BJ (cell line): Measurements from ENCODE around the gene DCP2. TPM values are rescaled to one million over a fixed set of nuclear protein-coding genes. Genes with fewer than 3 reads are reported as not detected.

Experiments used
- CTCF ChIA-PET: fragments of 350-600 bp; formaldehyde crosslinking; extraction: SDS; loops from one replicate; lab custom pipeline; 2021; ENCODE audit warnings: antibody characterized with exemption, inconsistent platforms; lab: Yijun Ruan, JAX
- POLR2A ChIA-PET: fragments of 300-600 bp; sonication (Branson Sonifier 250); formaldehyde crosslinking; extraction: SDS; loops from one replicate; lab custom pipeline; 2021; ENCODE audit warnings: antibody characterized with exemption; lab: Charles Lee
- DNase-seq: peaks from one replicate; pipeline ENCODE4 v3.0.0-alpha.2; 2011; ENCODE audit warnings: low read depth
- H3K27me3 ChIP-seq: 2 replicates; pipeline ENCODE4 v1.6.0; 2011; ENCODE audit warnings: low read length; ENCODE audit not compliant: control insufficient read depth, insufficient read depth
- H3K36me3 ChIP-seq: 2 replicates; pipeline ENCODE4 v1.5.1; 2011; ENCODE audit warnings: low read length; ENCODE audit not compliant: control insufficient read depth, insufficient read depth
- H3K4me3 ChIP-seq: 2 replicates; pipeline ENCODE4 v1.5.1; 2011; ENCODE audit warnings: low read depth, mild to moderate bottlenecking, control low read depth, low read length
- polyA plus RNA-seq: library from polyadenylated mRNA; depleted of rRNA; stranded (reverse); fragments of >200 nt; gene quantifications from 2 replicates; pipeline ENCODE4 v1.2.3, GENCODE V29; 2011
- TF ChIP-seq, protein P1 (sequence below): IDR thresholded peaks from 2 replicates; pipeline ENCODE4 v1.5.1; 2011; ENCODE audit warnings: low read depth, mild to moderate bottlenecking, control low read depth, inconsistent platforms, low read length, moderate library complexity; ENCODE audit not compliant: insufficient read depth

The DCP2 gene
- polyA plus RNA-seq, 1 experiment: 6.4 TPM

DNA sequence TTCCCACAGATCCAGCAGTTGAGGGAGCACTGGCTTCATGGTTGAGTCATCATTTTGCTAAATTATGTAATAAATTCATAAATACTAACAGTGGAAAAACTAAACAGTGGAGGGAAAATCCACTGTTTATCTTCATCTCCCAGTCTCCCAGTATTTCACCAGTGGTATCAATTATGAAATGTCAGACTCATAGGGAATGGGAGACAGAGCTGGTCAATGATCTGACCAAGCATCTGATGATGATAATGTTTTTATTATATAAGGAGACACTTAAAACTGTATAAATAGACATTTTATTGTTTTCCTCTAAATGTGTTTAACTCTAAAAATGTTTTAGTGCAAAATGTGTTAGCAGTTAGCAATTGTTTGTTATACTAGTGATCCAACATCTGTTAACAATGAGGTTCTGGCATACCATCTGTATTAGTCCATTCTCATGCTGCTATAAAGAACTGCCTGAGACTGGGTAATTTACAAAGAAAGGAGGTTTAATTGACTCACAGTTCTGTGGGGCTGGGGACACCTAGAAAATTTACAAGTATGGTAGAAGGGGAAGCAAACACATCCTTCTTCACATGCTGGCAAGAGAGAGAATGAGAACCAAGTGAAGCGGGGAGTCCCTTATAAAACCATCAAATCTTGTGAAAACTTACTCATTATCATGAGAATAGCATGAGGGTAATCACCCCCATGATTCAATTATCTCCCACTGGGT lies 42.8 kb upstream of the DCP2 start:
- H3K36me3 ChIP-seq: no peaks in the 10 kb centered on the region
- peak; percentile 85 for DNase-seq
- no peak overlapping the region for H3K4me3 ChIP-seq
- CTCF ChIA-PET: no interaction called here
- TF ChIP-seq, protein P1, sequence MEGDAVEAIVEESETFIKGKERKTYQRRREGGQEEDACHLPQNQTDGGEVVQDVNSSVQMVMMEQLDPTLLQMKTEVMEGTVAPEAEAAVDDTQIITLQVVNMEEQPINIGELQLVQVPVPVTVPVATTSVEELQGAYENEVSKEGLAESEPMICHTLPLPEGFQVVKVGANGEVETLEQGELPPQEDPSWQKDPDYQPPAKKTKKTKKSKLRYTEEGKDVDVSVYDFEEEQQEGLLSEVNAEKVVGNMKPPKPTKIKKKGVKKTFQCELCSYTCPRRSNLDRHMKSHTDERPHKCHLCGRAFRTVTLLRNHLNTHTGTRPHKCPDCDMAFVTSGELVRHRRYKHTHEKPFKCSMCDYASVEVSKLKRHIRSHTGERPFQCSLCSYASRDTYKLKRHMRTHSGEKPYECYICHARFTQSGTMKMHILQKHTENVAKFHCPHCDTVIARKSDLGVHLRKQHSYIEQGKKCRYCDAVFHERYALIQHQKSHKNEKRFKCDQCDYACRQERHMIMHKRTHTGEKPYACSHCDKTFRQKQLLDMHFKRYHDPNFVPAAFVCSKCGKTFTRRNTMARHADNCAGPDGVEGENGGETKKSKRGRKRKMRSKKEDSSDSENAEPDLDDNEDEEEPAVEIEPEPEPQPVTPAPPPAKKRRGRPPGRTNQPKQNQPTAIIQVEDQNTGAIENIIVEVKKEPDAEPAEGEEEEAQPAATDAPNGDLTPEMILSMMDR: no peak
- POLR2A ChIA-PET: interaction anchor here (1.0 kb wide), 1 partner anchor 25 kb away, joined by 3 read pairs; no protein-coding TSS in a partner anchor
- peaks cover 4% of the 10 kb centered on the region for H3K27me3 ChIP-seq

DNA sequence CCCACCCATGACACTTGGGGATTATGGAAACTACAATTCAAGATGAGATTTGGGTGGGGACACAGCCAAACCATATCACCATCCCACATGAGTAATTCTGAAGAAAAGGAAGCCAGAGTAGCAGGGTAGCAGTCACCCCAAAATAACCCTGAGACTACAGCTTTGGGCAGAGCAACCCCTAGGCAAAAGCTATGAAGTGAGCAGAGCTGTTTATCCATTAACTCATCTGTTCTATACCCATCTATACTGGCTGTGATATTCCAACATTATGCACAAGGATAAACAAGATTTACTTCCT lies 42.3 kb upstream of the DCP2 start:
- TF ChIP-seq, protein P1: no peak
- DNase-seq: no peak
- Histone ChIP-seq H3K4me3 (no peak overlapping the region), H3K27me3 (peaks cover 4% of the 10 kb centered on the region), H3K36me3 (no peaks in the 10 kb centered on the region)
- POLR2A ChIA-PET: interaction anchor here (1.0 kb wide), 1 partner anchor 24 kb away, joined by 3 read pairs; no protein-coding TSS in a partner anchor
- CTCF ChIA-PET: interaction anchor here (0.7 kb wide), 2 partner anchors 11 to 280 kb away, joined by 3 read pairs; no protein-coding TSS in a partner anchor

DNA sequence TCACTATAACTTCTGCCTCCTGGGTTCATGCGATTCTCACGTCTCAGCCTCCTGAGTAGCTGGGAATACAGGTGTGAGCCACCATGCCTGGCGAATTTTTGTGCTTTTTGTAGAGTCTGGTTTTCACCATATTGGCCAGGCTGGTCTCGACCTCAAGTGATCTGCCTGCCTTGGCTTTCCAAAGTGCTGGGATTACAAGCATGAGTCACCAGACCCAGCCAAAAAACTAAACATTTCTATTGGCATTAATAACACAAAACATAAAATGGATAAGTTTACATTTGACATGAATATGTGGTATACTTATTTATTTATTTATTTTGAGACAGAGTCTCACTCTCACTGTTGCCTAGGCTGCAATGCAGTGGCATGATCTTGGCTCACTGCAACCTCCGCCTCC lies 40.9 kb upstream of the DCP2 start:
- TF ChIP-seq, protein P1: no peak
- CTCF ChIA-PET: interaction anchor here (0.6 kb wide), 1 partner anchor 11 kb away, joined by 3 read pairs; no protein-coding TSS in a partner anchor
- POLR2A ChIA-PET: no interaction called here
- Histone ChIP-seq H3K4me3 (no peak overlapping the region), H3K27me3 (peaks cover 4% of the 10 kb centered on the region), H3K36me3 (no peaks in the 10 kb centered on the region)
- no peak for DNase-seq

DNA sequence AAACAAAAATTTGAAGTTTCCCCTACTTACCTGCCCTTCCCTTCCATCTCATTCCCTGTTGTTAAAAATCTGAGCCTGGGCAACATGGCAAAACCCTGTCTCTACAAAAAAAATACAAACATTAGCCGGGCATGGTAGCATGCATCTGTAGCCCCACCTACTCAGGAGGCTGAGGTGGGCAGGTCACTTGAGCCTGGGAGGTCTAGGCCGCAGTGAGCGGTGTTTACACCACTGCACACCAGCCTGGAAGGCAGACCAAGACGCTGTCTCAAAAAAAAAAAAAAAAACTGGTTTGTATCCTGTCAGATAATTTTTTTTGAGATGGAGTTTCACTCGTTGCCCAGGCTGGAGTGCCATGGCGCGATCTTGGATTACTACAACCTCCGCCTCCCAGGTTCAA lies 38.3 kb upstream of the DCP2 start:
- CTCF ChIA-PET: no interaction called here
- TF ChIP-seq, protein P1: no peak
- H3K4me3 ChIP-seq: no peak overlapping the region
- H3K27me3 ChIP-seq: peaks cover 2% of the 10 kb centered on the region; the same call in 1 of the 2 replicates
- DNase-seq: no peak
- POLR2A ChIA-PET: no interaction called here
- no peaks in the 10 kb centered on the region for H3K36me3 ChIP-seq

DNA sequence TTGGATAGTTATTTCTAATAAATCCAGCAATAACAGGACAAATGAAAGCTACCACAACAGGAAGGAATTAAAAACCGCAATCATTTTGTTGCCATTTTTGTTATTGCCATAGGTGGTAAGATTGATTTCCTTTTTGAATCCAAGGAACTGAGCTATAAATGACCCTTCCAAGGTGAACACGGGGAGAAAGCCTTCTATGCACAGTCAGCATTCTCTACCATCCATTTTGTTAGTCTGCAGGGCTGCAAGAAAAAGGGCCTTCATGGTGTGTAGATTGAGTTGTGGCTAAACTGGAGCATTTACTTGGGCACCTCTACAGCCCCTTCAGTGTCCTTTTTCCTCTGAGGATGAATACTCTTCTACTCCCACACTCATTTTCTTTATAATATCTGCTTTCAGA lies 35.9 kb upstream of the DCP2 start:
- Histone ChIP-seq H3K36me3 (no peaks in the 10 kb centered on the region), H3K4me3 (no peak overlapping the region), H3K27me3 (peaks cover 2% of the 10 kb centered on the region; the same call in 1 of the 2 replicates)
- TF ChIP-seq, protein P1: no peak
- CTCF ChIA-PET: interaction anchor here (0.9 to 1.7 kb wide), 2 partner anchors 9 to 18 kb away, joined by 3 to 4 read pairs; no protein-coding TSS in a partner anchor
- POLR2A ChIA-PET: no interaction called here
- DNase-seq: no peak
